Endothelial cell of umbilical vein (primary cell): ENCODE results near the gene GAS5. TPM values are rescaled to one million over a fixed set of nuclear protein-coding genes. Genes with fewer than 3 reads are reported as not detected.

Experiments used
- BruUV-seq: library from RNA; stranded (reverse); fragments of 400-500 nt; replicated peaks from 2 replicates; lab custom pipeline; 2021; lab: Mats Ljungman, UMichigan
- CTCF ChIA-PET: fragments of 300-600, 350-600 bp; sonication (Branson Sonifier 250); formaldehyde crosslinking; loops from one replicate; lab custom pipeline; 2021; ENCODE audit warnings: antibody characterized with exemption, inconsistent platforms; lab: Charles Lee
- POLR2A ChIA-PET: fragments of 300-600, 350-600 bp; sonication (Branson Sonifier 250); formaldehyde crosslinking; loops from one replicate; lab custom pipeline; 2021; ENCODE audit warnings: antibody characterized with exemption, inconsistent platforms; lab: Charles Lee
- DNase-seq: peaks from one replicate; pipeline ENCODE4 v3.0.0-alpha.2; 2011; ENCODE audit warnings: low read depth, low spot score
- FAIRE-seq: peaks from 2 replicates; lab custom pipeline; 2011; peaks lifted over from hg19 to GRCh38; lab: Jason Lieb, UNC
- H2AFZ ChIP-seq: 2 replicates; pipeline ENCODE4 v1.6.0; 2012; ENCODE audit warnings: low read depth, low read length, control low read depth, inconsistent platforms
- H3K27ac ChIP-seq: 2 replicates; pipeline ENCODE4 v1.5.1; 2011; ENCODE audit warnings: low read depth, mild to moderate bottlenecking, control low read depth, low read length, moderate library complexity; ENCODE audit not compliant: insufficient read depth
- H3K27me3 ChIP-seq, 2 experiments: 2 replicates each; pipeline versions ENCODE4 v1.6.0 to v1.6.1; 2011; ENCODE audit warnings: low read length in 2 of 2, mixed read lengths in 1 of 2; ENCODE audit not compliant: control insufficient read depth in 2 of 2, insufficient read depth in 2 of 2
- H3K36me3 ChIP-seq, 2 experiments: 2 replicates in 1 of 2; 3 replicates in 1 of 2; pipeline ENCODE4 v1.5.1; 2011; ENCODE audit warnings: low read length in 2 of 2, mild to moderate bottlenecking in 1 of 2, moderate library complexity in 1 of 2; ENCODE audit not compliant: control insufficient read depth in 2 of 2, insufficient read depth in 2 of 2; ENCODE audit errors: extremely low read depth in 1 of 2
- H3K4me1 ChIP-seq: 3 replicates; pipeline ENCODE4 v1.5.1; 2011; ENCODE audit warnings: mild to moderate bottlenecking, low read length; ENCODE audit not compliant: control insufficient read depth, insufficient read depth; ENCODE audit errors: extremely low read depth
- H3K4me2 ChIP-seq: 2 replicates; pipeline ENCODE4 v1.6.1; 2011; ENCODE audit warnings: low read length, control low read depth, mixed read lengths; ENCODE audit not compliant: insufficient read depth
- H3K4me3 ChIP-seq, 3 experiments: fragments of 200-600 bp in 1 of 3; sonication (generic), shearing (Covaris generic) in 1 of 3; replicated peaks in 1 of 3; 2 replicates each; pipeline ENCODE4 v1.5.1; 2011 to 2016; ENCODE audit warnings: control low read depth in 3 of 3, low read length in 3 of 3, mild to moderate bottlenecking in 2 of 3, inconsistent platforms in 1 of 3, low read depth in 1 of 3, moderate library complexity in 1 of 3; ENCODE audit not compliant: insufficient read depth in 1 of 3
- H3K79me2 ChIP-seq: 2 replicates; pipeline ENCODE4 v1.6.0; 2012; ENCODE audit warnings: low read length, inconsistent platforms; ENCODE audit not compliant: control insufficient read depth, insufficient read depth
- H3K9ac ChIP-seq: replicated peaks from 2 replicates; pipeline ENCODE3; 2011; ENCODE audit warnings: low read length, control low read depth; ENCODE audit not compliant: insufficient read depth; ENCODE audit errors: extremely low read depth
- H3K9me1 ChIP-seq: replicated peaks from 3 replicates; pipeline ENCODE4 v1.6.0; 2011; ENCODE audit warnings: mild to moderate bottlenecking, low read length; ENCODE audit not compliant: control insufficient read depth, insufficient read depth; ENCODE audit errors: extremely low read depth
- H3K9me3 ChIP-seq: replicated peaks from 2 replicates; pipeline ENCODE4 v1.5.1; 2012; ENCODE audit warnings: low read length, inconsistent platforms; ENCODE audit not compliant: control insufficient read depth, insufficient read depth
- H4K20me1 ChIP-seq: replicated peaks from 2 replicates; pipeline ENCODE3; 2011; ENCODE audit warnings: mild to moderate bottlenecking, low read length; ENCODE audit not compliant: control insufficient read depth, insufficient read depth; ENCODE audit errors: extremely low read depth
- EZH2 ChIP-seq: IDR thresholded peaks from 2 replicates; pipeline ENCODE4 v1.6.1; 2012; ENCODE audit warnings: borderline replicate concordance, low read depth, mild to moderate bottlenecking, moderate library complexity, low read length, inconsistent platforms; ENCODE audit not compliant: severe bottlenecking
- MAX ChIP-seq: IDR thresholded peaks from 2 replicates; pipeline ENCODE4 v1.6.1; 2011; ENCODE audit not compliant: insufficient read depth, insufficient read length
- POLR2AphosphoS5 ChIP-seq: IDR thresholded peaks from 2 replicates; pipeline ENCODE4 v1.6.1; 2012; ENCODE audit warnings: low read depth, mild to moderate bottlenecking, control low read depth, low read length, moderate library complexity; ENCODE audit not compliant: insufficient read depth
- dilution Hi-C: fragments of 300-500 bp; cut with MboI; formaldehyde crosslinking; loops from one replicate; pipeline ENCODE4 v1.15.0; 2019; ENCODE audit warnings: low sequenced_read_pairs; ENCODE audit not compliant: extremely low pct_ligation_motif_present
- intact Hi-C: fragments of 100-400 bp; cut with micrococcal nuclease; formaldehyde crosslinking; loops from one replicate; pipeline ENCODE4 v1.10.0; 2022
- polyA plus RNA-seq, 4 experiments: library from polyadenylated mRNA; depleted of rRNA in 3 of 4; stranded (reverse) in 3 of 4; unstranded in 1 of 4; fragments of >200 nt; gene quantifications; 2 replicates each; pipeline versions ENCODE4 v1.2.1 to v1.2.3, GENCODE V29; 2011 to 2012; ENCODE audit warnings: missing spikeins in 1 of 4
- total RNA-seq: library from RNA; stranded (reverse); gene quantifications from 2 replicates; pipeline ENCODE4 v1.2.3, GENCODE V29; 2021

Gene GAS5
- total and polyA plus RNA-seq, 2 donors (not counting 3 experiments of a cell fraction or from before 2014, with no cell fraction given): 343 to 492 TPM

- H3K4me3 ChIP-seq: no peak overlapping the region
- no peak overlapping the region for H3K27ac ChIP-seq
- no peaks in the 10 kb centered on the region for H3K79me2 ChIP-seq
- H3K36me3 ChIP-seq: no peaks in the 10 kb centered on the region
- no peak overlapping the region for H3K4me2 ChIP-seq
- ChIA-PET POLR2A (no interaction called here), CTCF (interaction anchor here (0.7 kb wide), 1 partner anchor 80 kb away, joined by 4 read pairs; no protein-coding TSS in a partner anchor)
- intact Hi-C loops (no loop called here), dilution Hi-C loops (no loop called here)
- DNase-seq (no peak), FAIRE-seq (no peak)
- H3K9me3 ChIP-seq: no peaks in the 10 kb centered on the region
- TF ChIP-seq POLR2AphosphoS5 (no peak), MAX (no peak)
- no peaks in the 10 kb centered on the region for H4K20me1 ChIP-seq
- no peaks in the 10 kb centered on the region for H3K4me1 ChIP-seq
- no peak overlapping the region for H3K9ac ChIP-seq
- H3K9me1 ChIP-seq: no peaks in the 10 kb centered on the region
- no peaks in the 10 kb centered on the region for H3K27me3 ChIP-seq
- H2AFZ ChIP-seq: no peak overlapping the region
- BruUV-seq: no TSS peak
Measured at GRCh38 chr1:173913111-173913510, 45.3 kb upstream of the GAS5 start.

GRCh38 chr1:173903827-173904531 lies 36.2 kb upstream of the GAS5 start:
- Histone ChIP-seq H3K9me3 (no peaks in the 10 kb centered on the region), H3K4me1 (no peaks in the 10 kb centered on the region), H3K4me2 (no peak overlapping the region), H2AFZ (no peak overlapping the region), H3K4me3 (no peak overlapping the region), H3K9ac (no peak overlapping the region), H3K9me1 (no peaks in the 10 kb centered on the region), H4K20me1 (no peaks in the 10 kb centered on the region), H3K27ac (no peak overlapping the region), H3K36me3 (no peaks in the 10 kb centered on the region), H3K27me3 (no peaks in the 10 kb centered on the region), H3K79me2 (no peaks in the 10 kb centered on the region)
- intact Hi-C loops (no loop called here), dilution Hi-C loops (no loop called here)
- ChIA-PET POLR2A (no interaction called here), CTCF (no interaction called here)
- TF ChIP-seq EZH2: no peak
- no peak for FAIRE-seq
- no peak for DNase-seq
- no TSS peak for BruUV-seq
